NK-92 (cell line): Measurements from ENCODE around the gene DNAJB14.
"Not testable (repeated sequence)": the region's sequence is repeated elsewhere in the genome, so short reads cannot be mapped to it uniquely, and the experiment has no call there.

Source experiments
- DNase-seq: peaks from one replicate; lab custom pipeline; 2025; ENCODE audit not compliant: unreplicated experiment; lab: John Stamatoyannopoulos, UW

The DNAJB14 gene

DNA sequence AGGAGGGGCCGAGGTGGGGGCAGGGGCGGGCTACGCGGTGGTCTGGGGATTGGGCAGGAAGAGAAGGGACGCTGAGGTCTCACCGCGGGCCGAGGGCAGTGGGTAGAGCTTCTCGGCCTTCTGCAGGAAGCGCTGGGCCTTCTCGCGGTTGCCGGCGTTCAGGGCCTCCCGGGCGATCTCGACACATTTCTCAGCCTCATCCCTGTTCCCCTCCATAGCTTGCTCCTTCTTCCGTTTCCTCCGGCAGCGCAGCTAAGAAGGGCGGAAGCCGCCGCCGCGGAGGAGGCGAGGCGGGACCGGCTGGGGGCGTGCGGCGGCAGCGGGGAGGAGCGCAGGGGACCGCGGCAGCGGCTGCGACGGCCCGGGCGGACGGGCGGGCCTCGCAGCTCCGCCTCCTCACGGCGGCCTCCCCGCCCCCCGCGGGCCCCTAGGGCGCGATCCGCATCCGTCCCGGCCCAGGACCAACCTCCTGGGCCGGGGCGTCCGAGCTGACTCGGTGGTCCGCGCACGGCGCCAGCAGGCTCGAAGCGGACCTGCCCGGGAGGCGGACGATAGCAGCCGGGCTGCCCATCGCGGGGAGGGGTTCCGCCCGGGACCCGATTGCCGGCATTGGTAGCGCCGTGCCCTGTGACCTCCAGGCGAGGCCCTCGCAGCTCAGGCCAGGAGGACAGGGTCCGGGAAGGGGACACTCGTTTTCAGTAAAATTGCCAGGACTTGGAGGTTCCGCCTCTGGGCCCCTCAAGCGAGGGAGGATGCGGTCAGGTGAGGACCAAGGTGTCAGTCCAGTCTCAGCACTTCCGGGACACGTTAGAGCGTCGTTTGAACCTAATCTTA is at the start of gene DNAJB14:
Gene DNAJB14 (minus strand): TSS at position 263 of the 834 bp plus-strand sequence. CDS start 47 bp downstream, at position 216.
- DNase-seq: no peak

DNA sequence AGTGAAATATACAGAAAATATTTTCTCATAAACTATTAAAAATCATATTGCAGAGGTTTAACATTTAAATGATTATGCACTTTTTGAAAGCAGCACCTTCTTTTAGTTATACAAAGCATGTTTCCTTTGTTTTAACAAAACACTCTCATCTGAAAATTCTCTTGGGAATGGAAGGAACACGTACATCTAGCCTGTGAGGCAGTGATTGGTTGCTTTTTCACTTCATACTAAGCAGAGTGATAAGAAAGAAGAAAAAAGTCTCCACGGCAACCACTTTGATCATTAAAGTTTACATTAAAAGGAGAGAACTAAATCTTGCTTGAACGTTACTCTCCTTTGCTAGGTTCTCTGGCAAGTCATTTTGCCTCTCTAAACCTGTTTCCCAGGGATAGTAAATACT is 45.3 kb upstream of the DNAJB14 start:
- DNase-seq: no peak

DNA sequence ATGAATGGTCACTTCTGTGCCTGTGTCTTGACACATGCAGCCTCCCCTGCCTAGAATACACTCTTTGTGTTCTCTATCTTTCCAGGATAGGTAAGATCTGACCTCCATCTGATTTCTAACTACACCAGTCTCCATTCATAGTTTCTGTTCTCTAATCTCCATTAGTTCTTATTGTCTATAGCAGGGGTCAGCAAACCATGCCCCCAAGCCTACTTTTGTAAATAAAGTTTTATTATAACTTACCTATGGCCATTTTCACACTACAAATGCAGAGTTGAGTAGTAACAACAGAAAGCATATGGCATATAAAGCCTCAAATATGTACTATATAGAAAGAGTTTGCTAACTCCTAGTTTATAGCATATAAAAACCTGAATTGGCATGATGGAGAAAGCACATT is 41.3 kb upstream of the DNAJB14 start:
- no peak for DNase-seq

DNA sequence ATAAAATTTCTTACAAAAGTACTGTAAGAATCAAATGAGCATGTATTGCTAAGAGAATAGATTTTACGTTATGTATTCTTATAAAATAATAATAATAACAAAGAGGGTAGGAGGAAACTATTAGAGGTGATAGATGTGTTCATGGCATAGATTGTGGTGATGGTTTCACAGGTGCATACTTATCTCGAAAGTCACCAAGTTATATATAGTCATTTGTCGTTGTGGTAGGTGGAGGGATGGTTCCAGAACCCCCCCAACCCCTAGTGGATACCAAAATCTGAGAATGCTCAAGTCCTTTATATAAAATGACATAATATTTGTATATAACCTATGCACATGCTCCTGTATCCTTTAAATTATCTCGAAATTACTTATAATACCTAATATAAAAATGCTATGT is 40.4 kb upstream of the DNAJB14 start:
- DNase-seq: no peak

DNA sequence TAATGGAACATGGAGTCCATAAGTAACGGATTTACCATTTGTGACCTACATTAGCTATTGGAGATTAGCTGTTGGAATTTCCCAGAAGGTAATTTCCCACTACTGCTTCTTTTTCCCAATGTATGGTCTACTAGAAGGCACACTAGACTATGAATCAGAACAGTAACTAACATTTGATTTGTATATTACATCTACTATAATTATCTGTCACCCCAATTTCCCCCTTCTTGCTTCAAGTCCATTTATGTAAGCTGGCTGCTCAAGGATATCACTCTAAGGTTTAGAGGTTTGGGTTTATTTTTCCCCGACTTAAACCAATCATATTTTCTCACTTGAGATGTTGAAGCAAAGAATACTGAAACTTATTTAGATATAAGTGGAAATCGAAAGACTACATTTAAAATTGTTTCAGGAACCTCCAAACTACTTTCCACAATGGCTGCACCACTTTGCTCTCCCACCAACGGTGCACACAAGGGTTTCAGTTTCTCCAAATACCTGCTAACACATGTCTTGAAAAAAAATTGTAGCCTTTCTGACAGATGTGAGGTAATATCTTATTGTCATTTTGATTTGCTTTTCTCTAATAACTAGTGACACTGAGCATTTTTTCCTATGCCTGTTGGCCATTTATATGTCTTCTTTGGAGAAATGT is 37.0 kb upstream of the DNAJB14 start:
- no peak for DNase-seq

DNA sequence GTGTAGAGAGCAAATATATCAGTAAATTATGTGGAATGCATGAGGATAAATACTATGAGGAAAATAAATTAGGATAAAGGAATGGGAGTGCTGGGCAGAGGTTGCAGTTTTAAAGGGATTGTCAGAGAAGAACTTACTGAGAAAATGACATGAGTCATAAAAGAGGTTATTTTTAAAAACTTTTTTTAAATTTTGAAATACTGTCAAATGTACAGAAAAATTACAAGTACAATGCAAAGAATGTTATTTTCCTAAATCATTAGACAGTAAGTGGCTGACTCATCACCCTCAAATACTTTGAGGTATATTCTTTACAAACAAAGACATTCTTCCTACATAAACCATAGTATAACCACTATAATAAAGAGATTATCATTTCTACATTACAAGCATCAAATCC is 33.5 kb upstream of the DNAJB14 start:
- DNase-seq: no peak

DNA sequence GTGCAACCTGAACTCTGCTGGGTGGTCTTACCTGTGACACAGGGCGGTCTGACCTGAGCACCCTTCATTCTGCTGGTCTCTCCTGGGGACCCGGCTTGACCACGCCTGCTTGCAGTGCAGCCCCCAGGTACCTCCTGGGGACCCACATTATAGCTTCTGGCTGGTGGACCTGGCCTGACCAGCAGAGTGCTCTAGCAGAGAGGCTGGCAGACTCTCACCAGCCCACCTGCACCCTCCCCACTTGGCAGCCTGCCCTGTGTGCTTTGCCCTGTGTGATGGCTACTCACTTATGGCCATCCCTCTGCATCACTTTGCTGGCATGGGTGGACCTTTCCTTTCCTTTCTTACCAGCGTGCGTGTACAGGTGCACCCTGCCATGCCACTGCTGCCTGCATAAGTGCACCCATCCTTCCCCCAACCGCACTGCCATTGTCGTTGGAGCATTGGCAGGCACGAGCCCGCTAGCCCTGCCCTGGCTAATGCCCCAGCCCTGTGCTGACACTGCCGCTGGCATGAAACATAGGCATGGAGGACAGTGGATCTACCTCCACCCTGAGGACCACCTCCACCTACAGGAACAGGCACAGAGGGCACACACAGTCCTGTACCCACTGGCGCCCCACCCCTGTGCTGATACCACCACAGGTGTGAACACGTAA is 25.2 kb upstream of the DNAJB14 start:
- DNase-seq: no peak

DNA sequence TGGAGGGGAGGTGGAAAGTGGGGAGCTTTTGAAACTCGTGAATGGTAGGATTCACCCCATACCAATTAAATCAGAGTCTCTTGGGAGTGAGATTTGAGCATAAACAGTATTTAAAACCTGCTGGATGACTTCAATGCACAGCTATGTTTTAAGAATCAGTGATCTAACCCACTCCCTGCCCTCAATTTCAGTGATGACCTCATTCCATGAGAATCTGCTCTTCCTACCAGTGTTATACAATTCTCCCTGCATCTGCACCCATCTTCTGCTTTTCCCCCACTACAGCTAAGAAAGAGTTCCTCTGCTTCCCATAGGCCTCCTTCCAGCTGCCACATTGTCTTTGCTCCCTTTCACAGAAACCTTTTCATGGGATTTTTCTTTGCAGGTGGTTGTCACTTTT is 21.9 kb upstream of the DNAJB14 start:
- no peak for DNase-seq

DNA sequence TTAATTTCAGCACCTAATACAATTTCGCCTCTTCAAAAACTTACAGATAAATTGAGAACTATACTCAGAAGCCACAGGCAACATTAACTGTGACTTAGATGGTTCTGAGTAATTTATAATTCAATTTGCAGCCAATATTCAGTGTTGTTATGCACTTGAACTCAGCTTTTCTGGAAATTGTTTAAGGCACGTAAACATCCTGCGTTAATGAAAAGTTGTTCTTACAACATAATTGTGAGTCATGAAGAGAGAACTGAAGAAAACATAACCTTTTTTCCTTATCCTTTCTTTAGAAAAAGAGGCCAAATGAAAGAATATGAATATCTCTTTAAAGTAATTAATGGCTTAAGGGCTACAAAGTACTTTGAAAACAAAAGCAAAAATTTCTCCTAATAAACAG is 20.3 kb upstream of the DNAJB14 start:
- DNase-seq: no peak

DNA sequence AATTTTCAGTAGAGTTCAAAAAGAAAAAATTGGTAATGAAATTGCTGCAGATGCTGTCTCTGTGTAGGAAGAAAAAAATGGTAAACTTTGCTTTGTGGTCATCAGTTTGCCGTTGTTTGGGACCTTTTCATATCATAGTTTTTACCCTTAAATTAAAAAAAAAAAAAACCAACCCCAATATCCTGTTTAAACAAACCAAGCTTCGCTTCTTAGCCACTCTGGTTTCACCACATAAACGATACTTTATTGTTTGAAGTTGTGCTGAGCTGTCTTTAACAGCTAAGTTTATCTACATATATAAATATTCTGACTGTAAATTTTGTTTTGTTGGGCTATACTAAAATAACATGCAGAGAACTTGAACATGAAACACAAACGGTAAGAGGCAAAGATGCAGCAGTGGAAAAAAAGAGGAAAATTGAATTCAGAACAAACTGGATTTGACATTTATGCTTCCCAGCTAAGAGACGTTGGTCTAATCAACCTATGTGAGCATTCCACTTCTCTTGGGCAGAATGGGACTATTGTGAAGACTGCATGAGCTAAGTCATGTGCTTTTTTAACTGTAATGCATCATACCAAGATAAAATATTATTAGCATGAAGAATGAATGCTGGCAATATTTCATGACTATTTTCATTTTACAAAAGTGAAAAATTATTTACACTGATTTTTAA is 19.4 kb upstream of the DNAJB14 start:
- DNase-seq: no peak

DNA sequence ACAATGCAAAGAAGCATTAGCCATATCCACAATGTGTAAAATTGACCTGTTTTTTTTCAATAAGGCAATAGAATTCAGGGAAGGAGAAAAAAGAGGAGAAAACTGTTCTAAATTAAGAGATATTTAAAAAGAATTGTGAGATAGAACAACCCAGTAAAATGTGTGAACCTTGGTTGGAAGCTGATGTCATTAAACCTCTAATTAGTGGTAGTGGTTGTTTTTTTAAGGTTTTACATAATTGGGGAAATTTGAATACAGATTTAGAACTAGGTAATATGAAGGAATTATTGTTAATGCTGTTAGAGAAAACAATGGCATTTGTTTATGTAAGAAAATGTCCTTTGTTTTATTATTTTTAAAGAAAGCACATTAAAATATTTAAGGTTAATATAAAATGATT is 18.8 kb upstream of the DNAJB14 start:
- no peak for DNase-seq

DNA sequence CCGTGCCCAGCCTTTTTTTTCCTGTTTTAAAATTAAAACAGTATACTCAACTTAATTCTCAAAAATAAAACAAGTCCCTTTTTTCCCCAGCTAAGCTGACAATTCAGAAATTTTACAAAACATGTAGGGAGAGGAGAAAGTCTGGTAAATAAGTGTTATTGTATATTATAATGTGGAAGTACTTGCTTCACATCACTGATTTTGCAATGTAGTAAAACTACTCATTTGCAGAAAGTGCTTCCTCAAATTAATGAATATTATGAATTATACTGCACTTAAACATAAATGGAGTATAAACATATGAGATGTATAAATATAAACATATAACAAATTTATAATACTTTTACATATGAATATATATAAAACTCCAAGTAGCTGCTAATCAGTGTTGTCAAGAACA is 15.3 kb upstream of the DNAJB14 start:
- DNase-seq: no peak

DNA sequence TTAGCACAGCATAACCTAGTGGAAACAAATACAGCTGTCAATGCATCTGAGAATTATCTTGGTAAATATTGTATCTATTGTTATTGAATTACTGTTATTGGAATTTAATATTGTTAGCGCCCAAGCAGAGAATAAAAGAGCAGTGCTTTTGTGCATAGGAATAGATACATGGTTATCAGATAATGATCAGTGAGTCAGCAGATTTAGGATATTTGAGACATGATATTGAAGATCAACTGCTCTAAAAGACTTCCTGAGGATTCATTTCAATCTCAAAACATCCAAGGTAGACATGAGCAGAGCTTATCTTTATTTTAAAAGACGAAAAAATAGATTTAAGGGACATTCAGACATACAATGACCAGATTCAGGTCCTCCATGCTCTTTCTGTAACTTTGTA is 14.2 kb upstream of the DNAJB14 start:
- no peak for DNase-seq

DNA sequence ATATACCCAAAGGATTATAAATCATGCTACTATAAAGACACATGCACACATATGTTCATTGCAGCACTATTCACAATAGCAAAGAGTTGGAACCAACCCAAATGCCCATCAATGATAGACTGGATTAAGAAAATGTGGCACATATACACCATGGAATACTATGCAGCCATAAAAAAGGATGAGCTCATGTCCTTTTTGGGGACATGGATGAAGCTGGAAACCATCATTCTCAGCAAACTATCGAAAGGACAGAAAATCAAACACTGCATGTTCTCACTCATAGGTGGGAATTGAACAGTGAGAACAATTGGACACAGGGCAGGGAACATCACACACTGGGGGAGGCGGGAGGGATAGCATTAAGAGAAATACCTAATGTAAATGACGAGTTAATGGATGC is 11.8 kb upstream of the DNAJB14 start:
- not testable (repeated sequence) for DNase-seq

DNA sequence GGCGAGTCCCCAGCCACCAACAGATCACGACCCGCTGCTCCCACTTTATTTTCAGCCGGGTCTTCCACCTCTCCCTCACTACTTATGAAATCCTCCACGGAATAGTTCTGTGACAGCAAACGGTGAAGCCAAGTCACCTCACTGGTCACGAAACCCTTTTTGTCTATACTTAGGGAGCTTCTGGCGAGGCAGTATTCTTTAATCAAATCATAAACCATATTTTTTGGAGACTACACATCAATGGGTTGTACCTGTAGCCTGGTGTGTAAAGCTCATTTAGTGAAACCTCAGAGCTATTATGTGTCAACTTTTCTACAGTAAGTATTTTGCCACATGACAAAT is 4.5 kb upstream of the DNAJB14 start:
- DNase-seq: no peak

DNA sequence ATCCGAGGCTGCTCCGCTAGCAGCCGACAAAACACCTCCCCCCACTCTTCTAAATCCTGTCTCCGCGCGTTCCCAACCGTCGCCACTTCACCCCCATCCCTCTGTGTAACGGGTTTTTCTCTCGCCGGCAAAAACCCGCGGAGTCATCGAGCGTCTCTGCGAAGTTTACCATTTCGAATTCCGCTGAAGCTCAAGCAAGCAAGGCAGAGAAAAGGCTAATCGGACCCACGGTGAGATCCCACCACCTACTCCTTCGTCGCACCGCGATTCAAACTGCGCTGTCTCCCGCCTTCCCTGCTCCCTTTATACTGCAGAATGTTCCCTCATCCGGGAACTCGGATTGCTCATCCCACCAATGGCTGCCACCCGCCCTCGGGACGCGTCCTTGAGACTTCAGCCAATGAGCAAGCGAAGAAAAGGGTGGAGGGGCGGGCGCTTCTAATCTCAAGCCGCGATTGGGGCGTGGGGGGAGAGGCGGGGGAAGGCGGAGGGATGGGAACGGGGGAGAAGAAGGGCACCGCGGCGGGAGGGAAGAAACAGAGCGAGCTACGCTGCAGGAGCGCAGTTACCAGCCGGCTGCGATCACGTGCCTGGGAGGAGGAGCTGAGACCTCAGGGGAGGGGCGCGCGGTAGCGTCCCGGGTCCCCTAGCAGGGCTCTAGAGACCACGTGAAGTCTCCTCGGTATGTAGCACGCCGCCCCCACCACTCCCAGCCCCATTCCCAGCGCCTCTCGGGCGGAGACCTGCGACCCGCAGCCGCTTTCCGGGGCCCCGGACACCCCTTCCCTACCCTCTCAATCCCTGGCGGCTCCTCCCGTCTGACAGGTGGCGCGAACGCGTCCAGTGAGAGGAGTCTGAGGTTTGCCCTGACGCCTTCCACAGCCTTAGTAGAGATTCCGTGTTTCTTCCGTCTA is 3.8 kb upstream of the DNAJB14 start, which contains the start of gene H2AZ1:
Gene H2AZ1 (minus strand): TSS at position 277 of the 914 bp plus-strand sequence. CDS start 105 bp downstream, at position 172.
- peak; percentile 91 for DNase-seq

DNA sequence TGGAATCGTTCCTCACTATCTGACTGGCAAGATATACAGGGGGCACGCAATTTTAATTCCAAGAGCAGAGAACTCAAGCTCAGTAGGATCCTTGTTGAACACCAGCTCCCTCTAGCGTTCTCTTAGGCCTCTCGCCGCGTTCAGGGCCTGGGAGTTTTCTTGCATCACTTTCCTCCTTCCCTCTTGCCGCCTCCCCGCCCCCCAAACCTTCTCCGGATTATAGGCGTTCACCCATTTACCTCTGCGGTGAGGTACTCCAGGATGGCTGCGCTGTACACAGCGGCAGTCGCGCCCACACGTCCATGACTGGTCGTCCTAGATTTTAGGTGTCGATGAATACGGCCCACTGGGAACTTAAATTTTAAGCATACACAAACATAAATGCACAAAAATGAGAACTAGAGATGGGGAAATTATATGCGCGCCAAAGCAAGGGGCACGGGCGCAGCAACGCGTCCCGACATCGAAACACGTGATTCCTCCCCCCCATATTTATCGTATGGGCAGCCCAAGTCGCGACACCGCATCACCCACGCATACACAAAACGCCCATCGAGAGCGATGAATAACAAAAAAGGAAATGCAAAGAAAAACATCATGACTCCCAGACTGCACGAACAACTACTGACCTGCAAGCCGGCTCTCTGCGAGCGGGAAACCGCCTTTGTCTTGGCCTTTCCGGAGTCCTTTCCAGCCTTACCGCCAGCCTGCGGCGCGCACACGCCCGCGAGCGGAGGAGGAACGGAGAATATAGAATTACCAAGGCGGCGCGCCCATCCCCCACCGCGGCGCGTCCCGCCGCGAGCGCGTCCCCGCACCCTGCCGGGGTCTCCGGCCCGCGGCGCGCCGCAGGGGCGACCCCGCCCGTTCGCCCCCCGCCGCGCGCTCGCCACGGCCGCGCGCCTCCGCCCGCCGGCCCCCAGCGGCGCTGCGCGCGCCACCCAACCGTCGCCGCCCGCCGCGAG is 2.9 kb upstream of the DNAJB14 start:
- DNase-seq: peak; percentile 38

DNA sequence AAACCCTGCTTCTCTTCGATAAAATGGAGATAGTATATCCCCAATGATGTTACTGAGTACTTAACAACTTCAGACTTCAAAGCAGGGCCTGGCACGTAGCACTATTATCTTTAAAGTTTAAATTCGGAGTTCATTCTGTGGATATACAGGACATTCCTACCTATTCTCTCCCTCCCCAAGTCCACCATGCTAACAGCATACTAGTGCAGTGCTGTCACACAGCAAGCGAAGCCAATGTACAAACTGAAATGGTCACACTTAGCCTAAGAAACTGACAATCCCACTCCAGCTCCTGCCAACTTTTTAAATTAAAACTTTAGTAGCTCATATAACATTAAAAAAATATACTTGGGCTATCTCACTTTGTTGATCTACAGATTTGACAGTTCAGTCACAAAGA is 1.2 kb upstream of the DNAJB14 start:
- DNase-seq: no peak

DNA sequence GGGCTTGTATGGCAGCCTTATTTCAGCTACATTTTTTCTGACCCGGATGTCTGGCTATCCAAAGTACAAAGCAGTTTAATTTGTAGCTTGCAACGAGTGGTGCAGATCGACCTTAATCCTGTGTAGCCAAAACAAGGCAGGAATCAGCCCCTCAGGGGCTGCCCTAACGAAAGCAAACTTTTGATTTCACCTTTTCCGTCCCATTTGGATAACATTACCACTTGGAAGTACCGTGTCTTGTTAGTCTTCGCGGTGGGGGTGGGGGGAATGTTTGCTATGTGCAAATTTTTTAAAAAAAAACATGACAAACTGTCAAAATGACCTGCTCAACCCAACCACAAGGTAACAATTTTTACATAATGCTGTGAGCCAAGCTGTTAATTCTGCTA is 766 bp upstream of the DNAJB14 start:
- DNase-seq: no peak
